Type B pancreatic cell (in vitro differentiated cells): ENCODE measurements around the gene MAP7. TPM values are rescaled to one million over a fixed set of nuclear protein-coding genes. Genes with fewer than 3 reads are reported as not detected.
"Not testable (repeated sequence)": the region's sequence is repeated elsewhere in the genome, so short reads cannot be mapped to it uniquely, and the experiment has no call there.

Experiments
- DNase-seq: peaks from one replicate; pipeline ENCODE4 v3.0.0; 2021; ENCODE audit warnings: mixed read lengths; ENCODE audit not compliant: unreplicated experiment; ENCODE audit errors: extremely low spot score
- H3K27ac Mint-ChIP-seq: 2 replicates; pipeline ENCODE4 v1.8.0; 2021; ENCODE audit warnings: mild to moderate bottlenecking, mixed read lengths
- H3K27me3 Mint-ChIP-seq: 2 replicates; pipeline ENCODE4 v1.8.0; 2021; ENCODE audit warnings: mixed read lengths
- H3K36me3 Mint-ChIP-seq: 2 replicates; pipeline ENCODE4 v1.8.0; 2021; ENCODE audit warnings: mixed read lengths
- H3K4me1 Mint-ChIP-seq: one replicate; pipeline ENCODE4 v1.8.0; 2021; ENCODE audit warnings: mixed read lengths; ENCODE audit not compliant: unreplicated experiment
- H3K4me3 Mint-ChIP-seq: 2 replicates; pipeline ENCODE4 v1.8.0; 2021; ENCODE audit warnings: mild to moderate bottlenecking, mixed read lengths
- H3K9me3 Mint-ChIP-seq: 2 replicates; pipeline ENCODE4 v1.8.0; 2021; ENCODE audit warnings: mixed read lengths
- CTCF ChIP-seq: fragments of 200-600 bp; sonication (generic); conservative IDR thresholded peaks from 2 replicates; pipeline ENCODE4 v1.5.0; 2021; ENCODE audit warnings: antibody characterized with exemption, mild to moderate bottlenecking
- total RNA-seq: library from RNA; stranded (reverse); gene quantifications from 2 replicates; pipeline ENCODE4 v1.2.1, GENCODE V29; 2021; ENCODE audit warnings: low replicate concordance

The MAP7 gene
- total RNA-seq, 1 donor from 2014 or later, result 17.8 TPM

GRCh38 chr6:136500414-136500813 is 49.8 kb downstream of the MAP7 start:
- H3K4me3 Mint-ChIP-seq, result no peak overlapping the region
- no peak overlapping the region for H3K27ac Mint-ChIP-seq
- H3K9me3 Mint-ChIP-seq, result no peaks in the 10 kb centered on the region
- no peak for TF ChIP-seq CTCF
- no peak for DNase-seq
- H3K36me3 Mint-ChIP-seq, result no peaks in the 10 kb centered on the region
- H3K4me1 Mint-ChIP-seq, result peaks cover 8% of the 10 kb centered on the region
- no peaks in the 10 kb centered on the region for H3K27me3 Mint-ChIP-seq

DNA sequence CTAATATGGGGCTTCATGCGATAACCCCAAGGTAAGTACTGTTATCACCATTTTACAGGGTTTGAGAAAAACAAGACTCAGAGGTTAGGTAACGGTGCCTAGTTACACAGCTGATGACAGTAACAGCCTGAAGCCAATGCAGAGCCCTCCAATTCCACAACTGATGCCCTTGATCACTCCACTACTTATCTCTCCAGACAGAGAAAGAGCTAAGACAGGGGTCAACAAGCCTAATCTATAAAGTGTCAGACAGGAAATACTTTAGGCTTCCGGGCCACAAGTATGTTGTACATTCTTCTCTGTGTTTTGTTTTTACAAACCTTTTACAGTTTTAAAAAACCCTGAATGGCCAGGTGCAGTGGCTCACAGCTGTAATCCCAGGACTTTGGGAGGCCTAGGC is 50.9 kb downstream of the MAP7 start:
- no peak for TF ChIP-seq CTCF
- Mint-ChIP-seq H3K4me1 (peaks cover 8% of the 10 kb centered on the region), H3K27ac (no peak overlapping the region)

GRCh38 chr6:136496449-136496848 is 53.8 kb downstream of the MAP7 start:
- H3K4me3 Mint-ChIP-seq, DNase-seq, H3K27ac Mint-ChIP-seq, H3K9me3 Mint-ChIP-seq, H3K36me3 Mint-ChIP-seq, H3K27me3 Mint-ChIP-seq, H3K4me1 Mint-ChIP-seq: not testable (repeated sequence)

More for the DNA sequence above, 50.9 kb downstream of the MAP7 start:
- H3K9me3 Mint-ChIP-seq, result no peaks in the 10 kb centered on the region
- no peaks in the 10 kb centered on the region for H3K36me3 Mint-ChIP-seq
- no peak overlapping the region for H3K4me3 Mint-ChIP-seq
- no peaks in the 10 kb centered on the region for H3K27me3 Mint-ChIP-seq
- DNase-seq, result no peak

GRCh38 chr6:136494710-136495109 is 55.5 kb downstream of the MAP7 start:
- Mint-ChIP-seq H3K4me3 (no peak overlapping the region), H3K36me3 (no peaks in the 10 kb centered on the region), H3K4me1 (no peaks in the 10 kb centered on the region), H3K27ac (no peak overlapping the region), H3K9me3 (no peaks in the 10 kb centered on the region), H3K27me3 (no peaks in the 10 kb centered on the region)
- DNase-seq, result no peak
- no peak for TF ChIP-seq CTCF

DNA sequence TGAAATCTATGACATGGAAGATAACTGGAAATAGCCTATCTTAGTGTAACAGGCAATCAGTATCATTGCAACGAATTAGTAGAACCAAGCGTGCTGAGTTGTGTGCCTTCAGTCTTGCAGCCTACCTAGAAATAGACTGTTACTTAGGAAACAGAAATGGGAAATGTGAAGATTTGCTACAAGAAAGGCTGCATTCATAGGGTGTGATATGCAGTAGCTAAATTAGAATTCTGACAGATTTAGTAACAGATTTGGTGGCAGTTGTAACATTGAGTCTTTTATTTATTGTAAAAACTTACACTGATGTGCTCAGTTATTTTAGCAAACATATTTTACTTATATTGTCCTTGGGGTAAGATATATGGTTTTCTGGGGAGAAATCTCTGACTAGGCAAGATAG is 56.2 kb downstream of the MAP7 start:
- no peaks in the 10 kb centered on the region for H3K9me3 Mint-ChIP-seq
- no peak for TF ChIP-seq CTCF
- no peaks in the 10 kb centered on the region for H3K36me3 Mint-ChIP-seq
- no peak overlapping the region for H3K4me3 Mint-ChIP-seq
- no peak for DNase-seq
- no peaks in the 10 kb centered on the region for H3K4me1 Mint-ChIP-seq
- H3K27me3 Mint-ChIP-seq, result no peaks in the 10 kb centered on the region
- no peak overlapping the region for H3K27ac Mint-ChIP-seq

DNA sequence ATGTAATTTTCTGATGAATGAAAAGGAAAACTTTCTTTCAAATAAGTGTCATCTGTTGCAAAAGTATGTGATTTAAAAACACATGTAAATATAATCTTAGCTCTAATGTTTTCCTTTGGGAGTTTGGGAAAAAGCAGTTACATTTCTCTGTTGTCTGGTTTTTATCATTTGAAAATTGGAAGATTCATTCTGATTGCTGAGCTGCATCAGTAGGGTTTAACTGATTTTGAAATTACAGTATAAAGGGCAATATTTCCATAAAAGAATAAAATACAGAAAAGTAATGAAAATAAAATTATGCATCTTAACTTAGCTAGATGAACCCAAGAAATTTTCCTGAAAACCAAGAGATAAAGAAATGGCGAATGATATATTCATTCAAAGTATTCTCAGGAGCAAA is 57.8 kb downstream of the MAP7 start:
- no peaks in the 10 kb centered on the region for H3K27me3 Mint-ChIP-seq
- no peak for TF ChIP-seq CTCF
- no peak overlapping the region for H3K4me3 Mint-ChIP-seq
- no peak overlapping the region for H3K27ac Mint-ChIP-seq
- H3K4me1 Mint-ChIP-seq, result no peaks in the 10 kb centered on the region
- H3K36me3 Mint-ChIP-seq, result no peaks in the 10 kb centered on the region
- no peaks in the 10 kb centered on the region for H3K9me3 Mint-ChIP-seq
- no peak for DNase-seq
